Type B pancreatic cell (in vitro differentiated cells): Measurements from ENCODE around the gene DYNC2LI1. TPM values are rescaled to one million over a fixed set of nuclear protein-coding genes. Genes with fewer than 3 reads are reported as not detected.

ENCODE experiments used
- DNase-seq: peaks from one replicate; pipeline ENCODE4 v3.0.0; 2021; ENCODE audit warnings: mixed read lengths; ENCODE audit not compliant: unreplicated experiment; ENCODE audit errors: extremely low spot score
- H3K27ac Mint-ChIP-seq: 2 replicates; pipeline ENCODE4 v1.8.0; 2021; ENCODE audit warnings: mild to moderate bottlenecking, mixed read lengths
- H3K27me3 Mint-ChIP-seq: 2 replicates; pipeline ENCODE4 v1.8.0; 2021; ENCODE audit warnings: mixed read lengths
- H3K36me3 Mint-ChIP-seq: 2 replicates; pipeline ENCODE4 v1.8.0; 2021; ENCODE audit warnings: mixed read lengths
- H3K4me1 Mint-ChIP-seq: one replicate; pipeline ENCODE4 v1.8.0; 2021; ENCODE audit warnings: mixed read lengths; ENCODE audit not compliant: unreplicated experiment
- H3K4me3 Mint-ChIP-seq: 2 replicates; pipeline ENCODE4 v1.8.0; 2021; ENCODE audit warnings: mild to moderate bottlenecking, mixed read lengths
- H3K9me3 Mint-ChIP-seq: 2 replicates; pipeline ENCODE4 v1.8.0; 2021; ENCODE audit warnings: mixed read lengths
- total RNA-seq: library from RNA; stranded (reverse); gene quantifications from 2 replicates; pipeline ENCODE4 v1.2.1, GENCODE V29; 2021; ENCODE audit warnings: low replicate concordance
- TF ChIP-seq, protein P1 (sequence below): fragments of 200-600 bp; sonication (generic); conservative IDR thresholded peaks from 2 replicates; pipeline ENCODE4 v1.5.0; 2021; ENCODE audit warnings: antibody characterized with exemption, mild to moderate bottlenecking

DYNC2LI1 gene
- total RNA-seq, 1 donor from 2014 or later = 22.0 TPM

DNA sequence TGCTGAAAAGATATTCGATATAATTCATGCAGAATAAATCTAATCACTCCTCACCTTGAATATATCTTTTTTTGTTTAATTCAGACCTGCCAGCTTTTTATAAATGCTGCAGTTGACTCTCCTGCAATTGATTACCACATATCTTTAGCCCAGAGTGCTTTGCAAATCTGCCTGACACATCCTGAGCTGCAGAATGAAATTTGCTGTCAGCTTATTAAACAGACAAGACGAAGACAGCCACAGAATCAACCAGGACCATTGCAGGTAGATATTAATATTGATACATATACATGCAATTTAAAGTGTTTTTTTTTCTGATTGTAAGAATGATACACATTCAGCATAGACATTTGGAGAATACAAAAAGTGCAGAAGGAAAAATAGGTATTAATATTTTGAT lies 35.6 kb upstream of the DYNC2LI1 start:
- H3K4me1 Mint-ChIP-seq = no peaks in the 10 kb centered on the region
- no peaks in the 10 kb centered on the region for H3K36me3 Mint-ChIP-seq
- no peak overlapping the region for H3K4me3 Mint-ChIP-seq
- TF ChIP-seq, protein P1, sequence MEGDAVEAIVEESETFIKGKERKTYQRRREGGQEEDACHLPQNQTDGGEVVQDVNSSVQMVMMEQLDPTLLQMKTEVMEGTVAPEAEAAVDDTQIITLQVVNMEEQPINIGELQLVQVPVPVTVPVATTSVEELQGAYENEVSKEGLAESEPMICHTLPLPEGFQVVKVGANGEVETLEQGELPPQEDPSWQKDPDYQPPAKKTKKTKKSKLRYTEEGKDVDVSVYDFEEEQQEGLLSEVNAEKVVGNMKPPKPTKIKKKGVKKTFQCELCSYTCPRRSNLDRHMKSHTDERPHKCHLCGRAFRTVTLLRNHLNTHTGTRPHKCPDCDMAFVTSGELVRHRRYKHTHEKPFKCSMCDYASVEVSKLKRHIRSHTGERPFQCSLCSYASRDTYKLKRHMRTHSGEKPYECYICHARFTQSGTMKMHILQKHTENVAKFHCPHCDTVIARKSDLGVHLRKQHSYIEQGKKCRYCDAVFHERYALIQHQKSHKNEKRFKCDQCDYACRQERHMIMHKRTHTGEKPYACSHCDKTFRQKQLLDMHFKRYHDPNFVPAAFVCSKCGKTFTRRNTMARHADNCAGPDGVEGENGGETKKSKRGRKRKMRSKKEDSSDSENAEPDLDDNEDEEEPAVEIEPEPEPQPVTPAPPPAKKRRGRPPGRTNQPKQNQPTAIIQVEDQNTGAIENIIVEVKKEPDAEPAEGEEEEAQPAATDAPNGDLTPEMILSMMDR = no peak
- peaks cover 4% of the 10 kb centered on the region for H3K27me3 Mint-ChIP-seq
- H3K27ac Mint-ChIP-seq = no peak overlapping the region
- H3K9me3 Mint-ChIP-seq = no peaks in the 10 kb centered on the region
- no peak for DNase-seq

DNA sequence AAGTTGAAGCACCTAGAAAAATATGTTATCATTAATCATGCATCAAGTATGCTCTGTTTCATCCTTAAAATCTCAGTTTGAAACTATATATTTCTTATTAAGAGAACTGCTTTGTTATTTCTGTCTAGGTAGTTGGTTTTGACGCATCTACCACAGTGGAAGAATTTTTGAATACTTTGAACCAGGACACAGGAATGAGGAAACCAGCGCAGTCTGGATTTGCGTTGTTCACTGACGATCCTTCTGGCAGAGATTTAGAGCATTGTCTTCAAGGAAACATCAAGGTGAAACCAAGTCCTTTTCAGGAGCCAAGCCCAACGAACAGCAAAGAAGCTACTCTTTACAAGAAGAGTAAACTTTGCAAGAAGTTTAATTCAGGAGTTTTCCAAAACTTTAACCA lies 30.1 kb upstream of the DYNC2LI1 start:
- H3K9me3 Mint-ChIP-seq = no peaks in the 10 kb centered on the region
- H3K27me3 Mint-ChIP-seq = no peaks in the 10 kb centered on the region
- no peak overlapping the region for H3K27ac Mint-ChIP-seq
- DNase-seq = no peak
- TF ChIP-seq, protein P1 = no peak
- no peak overlapping the region for H3K4me3 Mint-ChIP-seq
- H3K36me3 Mint-ChIP-seq = no peaks in the 10 kb centered on the region
- no peaks in the 10 kb centered on the region for H3K4me1 Mint-ChIP-seq

DNA sequence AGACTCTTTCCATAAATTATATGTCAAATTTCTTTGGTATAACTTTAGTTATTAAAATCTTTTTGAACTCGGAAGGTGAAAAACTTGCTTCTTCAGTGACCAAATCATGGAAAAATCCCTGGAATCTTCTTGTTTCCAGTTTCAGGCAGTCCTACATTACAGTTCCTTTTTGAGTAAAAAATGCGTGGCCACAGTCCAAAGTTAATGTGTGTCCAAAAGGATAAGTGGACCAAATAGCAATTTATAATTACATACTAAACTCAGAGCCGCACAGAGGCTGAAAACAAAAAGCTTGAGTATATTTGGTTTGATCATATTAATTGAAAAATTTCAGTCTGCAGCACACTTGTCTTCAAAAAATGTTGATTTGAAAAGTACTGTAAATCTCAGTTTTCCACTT lies 28.4 kb upstream of the DYNC2LI1 start:
- no peaks in the 10 kb centered on the region for H3K36me3 Mint-ChIP-seq
- no peaks in the 10 kb centered on the region for H3K27me3 Mint-ChIP-seq
- H3K4me3 Mint-ChIP-seq = no peak overlapping the region
- no peaks in the 10 kb centered on the region for H3K4me1 Mint-ChIP-seq
- TF ChIP-seq, protein P1 = no peak
- DNase-seq = no peak
- H3K27ac Mint-ChIP-seq = no peak overlapping the region
- no peaks in the 10 kb centered on the region for H3K9me3 Mint-ChIP-seq

DNA sequence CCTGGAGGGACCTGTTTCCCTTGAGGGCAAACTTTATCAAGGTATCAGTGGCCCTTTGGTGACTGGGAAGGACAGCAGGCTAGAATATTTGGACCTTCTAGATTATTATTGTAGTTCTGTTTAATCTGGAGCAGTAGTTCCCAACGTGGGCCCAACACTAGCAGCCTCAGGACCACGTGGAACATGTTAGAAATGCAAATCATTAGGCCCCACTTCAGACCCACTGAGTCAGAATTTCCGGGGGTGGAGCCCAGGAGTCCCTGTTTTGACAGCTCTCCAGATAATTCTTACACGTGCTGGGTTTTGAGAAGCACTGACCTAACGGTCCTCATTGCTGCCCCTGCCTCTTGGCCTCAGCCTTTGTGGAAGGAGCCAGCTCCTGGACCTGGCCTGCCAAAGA lies 25.5 kb upstream of the DYNC2LI1 start:
- no peak for DNase-seq
- no peak overlapping the region for H3K27ac Mint-ChIP-seq
- no peaks in the 10 kb centered on the region for H3K36me3 Mint-ChIP-seq

DNA sequence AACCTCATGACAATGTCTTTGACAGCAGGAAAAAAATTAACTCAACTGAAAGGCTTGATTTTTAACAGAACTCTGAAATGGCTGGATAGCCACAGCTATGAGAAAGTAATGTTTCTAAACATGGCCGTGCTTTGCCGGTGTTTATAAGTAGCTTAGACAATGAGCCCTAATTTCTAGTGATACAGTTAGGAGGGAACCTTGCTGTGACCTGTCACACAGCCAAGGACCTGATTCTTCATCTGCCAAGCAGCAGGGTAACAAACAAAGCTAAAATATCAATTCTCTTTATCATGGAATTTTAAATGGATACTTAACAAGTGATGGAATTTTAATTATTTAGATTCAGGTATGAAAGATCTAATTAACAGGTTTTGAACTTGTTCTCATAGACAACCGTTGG lies 24.3 kb upstream of the DYNC2LI1 start:
- Mint-ChIP-seq H3K27ac (no peak overlapping the region), H3K4me3 (no peak overlapping the region), H3K4me1 (no peaks in the 10 kb centered on the region), H3K9me3 (no peaks in the 10 kb centered on the region), H3K27me3 (no peaks in the 10 kb centered on the region), H3K36me3 (no peaks in the 10 kb centered on the region)
- TF ChIP-seq, protein P1 = no peak
- DNase-seq = no peak

More for the DNA sequence above, 25.5 kb upstream of the DYNC2LI1 start:
- Mint-ChIP-seq H3K27me3 (no peaks in the 10 kb centered on the region), H3K4me1 (no peaks in the 10 kb centered on the region), H3K9me3 (no peaks in the 10 kb centered on the region), H3K4me3 (no peak overlapping the region)
- TF ChIP-seq, protein P1 = no peak

DNA sequence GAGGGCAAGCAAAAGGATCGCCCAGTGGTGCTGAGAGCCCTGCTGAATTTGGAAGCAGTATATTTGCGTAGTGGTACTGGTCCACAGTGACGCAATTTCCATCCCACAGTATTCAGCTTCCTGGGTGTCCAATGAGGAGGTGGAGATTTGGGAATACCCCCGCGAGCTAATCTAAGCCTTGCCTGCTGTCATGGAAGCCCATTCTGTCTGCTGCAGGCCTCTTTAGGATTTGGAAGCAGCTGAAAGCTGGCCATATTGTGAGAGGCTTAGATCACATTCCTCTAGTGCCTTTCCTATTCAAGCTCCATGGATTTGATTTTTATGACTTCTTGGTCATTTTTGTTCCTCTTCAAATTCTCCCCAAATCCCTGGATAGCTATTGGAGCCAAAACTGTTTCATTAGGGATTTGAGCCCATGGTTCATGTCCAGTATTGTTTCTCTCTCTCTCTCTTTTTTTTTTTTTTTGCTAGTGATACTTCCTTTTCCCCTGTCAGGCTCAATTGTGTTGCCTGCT lies 22.3 kb upstream of the DYNC2LI1 start:
- Mint-ChIP-seq H3K27ac (no peak overlapping the region), H3K9me3 (no peaks in the 10 kb centered on the region), H3K27me3 (no peaks in the 10 kb centered on the region), H3K36me3 (no peaks in the 10 kb centered on the region), H3K4me1 (no peaks in the 10 kb centered on the region), H3K4me3 (no peak overlapping the region)
- no peak for DNase-seq
- TF ChIP-seq, protein P1 = no peak
